Esophagus squamous epithelium (tissue), 4 donors: ENCODE results near the gene KRI1.
A peak's percentile ranks its signal among the peaks of the same experiment; 100 is the strongest.

Experiments used
- CTCF ChIP-seq, 6 experiments: fragments of 450-650 bp in 4 of 6; fragments of 200-600 bp in 2 of 6; sonication (generic) in 2 of 6; IDR thresholded peaks; one replicate each; pipeline ENCODE4 v1.5.1; 2016 to 2019; ENCODE audit warnings: antibody characterized with exemption in 6 of 6, mild to moderate bottlenecking in 4 of 6, moderate library complexity in 4 of 6
- POLR2A ChIP-seq, 4 donors: fragments of 450-650 bp; IDR thresholded peaks; one replicate each; pipeline ENCODE4 v1.6.1; 2017; ENCODE audit warnings: antibody characterized with exemption in 4 of 4, mild to moderate bottlenecking in 4 of 4, moderate library complexity in 3 of 4

- TF ChIP-seq CTCF (IDR thresholded peaks at IDR 0.05) (no peak), POLR2A (IDR thresholded peaks at IDR 0.05) (peak in 1 of 4 donors; percentile 6)
Observed at GRCh38 chr19:10517760-10518443, 47.9 kb downstream of the KRI1 start.
